Upper lobe of left lung (tissue), 6 donors: ENCODE results near the gene PODXL2. TPM values are rescaled to one million over a fixed set of nuclear protein-coding genes. Genes with fewer than 3 reads are reported as not detected.
A peak's percentile ranks its signal among the peaks of the same experiment; 100 is the strongest.

Source experiments
- ATAC-seq, 2 donors: fragments of 200-7000 bp; cut with Tn5 transposase; one replicate each; pipeline ENCODE4 v1.9.1; 2022; ENCODE audit warnings: mild to moderate bottlenecking in 2 of 2, moderate library complexity in 2 of 2; ENCODE audit not compliant: low FRiP score in 2 of 2
- DNase-seq, 2 donors: peaks; one replicate each; pipeline ENCODE4 v3.0.0-alpha.2; 2019 to 2020
- H3K27ac ChIP-seq, 4 donors: fragments of 200-600 bp; sonication (generic); one replicate each; pipeline ENCODE4 v1.5.1; 2016 to 2019
- H3K27me3 ChIP-seq, 4 donors: fragments of 200-600 bp; sonication (generic); one replicate each; pipeline ENCODE4 v1.5.1; 2017 to 2019
- H3K36me3 ChIP-seq, 4 donors: fragments of 200-600 bp; sonication (generic); one replicate each; pipeline ENCODE4 v1.5.1; 2016 to 2019
- H3K4me1 ChIP-seq, 4 donors: fragments of 200-600 bp; sonication (generic); one replicate each; pipeline ENCODE4 v1.5.1; 2018 to 2019
- H3K4me3 ChIP-seq, 4 donors: fragments of 200-600 bp; sonication (generic); one replicate each; pipeline ENCODE4 v1.5.1; 2017 to 2019; ENCODE audit warnings: mild to moderate bottlenecking in 2 of 4, moderate library complexity in 1 of 4
- H3K9me3 ChIP-seq, 4 donors: fragments of 200-600 bp; sonication (generic); one replicate each; pipeline ENCODE4 v1.5.1; 2018 to 2019
- CTCF ChIP-seq, 6 experiments: fragments of 450-650 bp in 4 of 6; fragments of 200-600 bp in 2 of 6; sonication (generic) in 2 of 6; IDR thresholded peaks; one replicate each; pipeline ENCODE4 v1.5.1; 2016 to 2019; ENCODE audit warnings: antibody characterized with exemption in 6 of 6
- EP300 ChIP-seq, 4 donors: sonication (generic); formaldehyde crosslinking; IDR thresholded peaks; one replicate each; pipeline ENCODE4 v1.5.1; 2017; ENCODE audit warnings: antibody characterized with exemption in 4 of 4, control low read depth in 2 of 4
- POLR2A ChIP-seq, 4 donors: fragments of 450-650 bp; IDR thresholded peaks; one replicate each; pipeline ENCODE4 v1.5.1; 2016 to 2017; ENCODE audit warnings: antibody characterized with exemption in 4 of 4, mild to moderate bottlenecking in 2 of 4
- POLR2AphosphoS5 ChIP-seq, 2 donors: sonication (generic); formaldehyde crosslinking; IDR thresholded peaks; one replicate each; pipeline ENCODE4 v1.5.1; 2017; ENCODE audit warnings: antibody characterized with exemption in 2 of 2
- WGBS, 2 donors: methylation state at CpG; one replicate each; pipeline ENCODE4 v1.1.5; 2017 to 2018; 5-methylcytosine and 5-hydroxymethylcytosine counted together
- total RNA-seq, 6 donors: library from RNA; depleted of rRNA in 4 of 6; stranded (reverse); fragments of >200 nt in 4 of 6; gene quantifications; one replicate each; pipeline versions ENCODE4 v1.1.0 to v1.2.1, GENCODE V29; 2016 to 2021
- donor health status: DM: no; HTN: no; CAD: no; lungs with moderate emphysema.
- donor health status: DM: no; HTN: yes; CAD: no; lungs with severe emphysema.

Gene PODXL2
- total RNA-seq, 6 donors from 2014 or later, result 1.0 to 5.1 (median 3.5) TPM

- Histone ChIP-seq H3K27me3 (no peaks in the 10 kb centered on the region), H3K9me3 (no peaks in the 10 kb centered on the region), H3K36me3 (peaks cover 0 to 37% (median 18%) of the 10 kb centered on the region in 4 donors), H3K4me1 (peaks cover 0 to 7% (median 5%) of the 10 kb centered on the region in 4 donors), H3K27ac (no peak overlapping the region), H3K4me3 (no peak overlapping the region)
- DNase-seq, result no peak
- no peak for ATAC-seq
- WGBS, 2 donors, result 90 to 93% methylated on average over 6 of the region's 6 CpGs
- TF ChIP-seq CTCF (IDR thresholded peaks at IDR 0.05) (no peak), POLR2A (IDR thresholded peaks at IDR 0.05) (no peak), POLR2AphosphoS5 (IDR thresholded peaks at IDR 0.05) (no peak), EP300 (IDR thresholded peaks at IDR 0.05) (no peak)
These were observed 13.2 kb upstream of the PODXL2 start for GRCh38 chr3:127615631-127616305.

GRCh38 chr3:127616836-127617605, 12.0 kb upstream of the PODXL2 start:
- H3K4me1 ChIP-seq, result peaks cover 0 to 7% (median 5%) of the 10 kb centered on the region in 4 donors
- H3K36me3 ChIP-seq, result peaks cover 0 to 48% (median 28%) of the 10 kb centered on the region in 4 donors
- 96% methylated on average over 19 to 26 of the region's 26 CpGs for WGBS, 2 donors
- H3K27me3 ChIP-seq, result no peaks in the 10 kb centered on the region
- no peak for ATAC-seq
- no peak for DNase-seq
- H3K27ac ChIP-seq, result no peak overlapping the region
- TF ChIP-seq EP300 (IDR thresholded peaks at IDR 0.05) (no peak), POLR2AphosphoS5 (IDR thresholded peaks at IDR 0.05) (no peak), POLR2A (IDR thresholded peaks at IDR 0.05) (no peak), CTCF (IDR thresholded peaks at IDR 0.05) (no peak)
- no peaks in the 10 kb centered on the region for H3K9me3 ChIP-seq
- H3K4me3 ChIP-seq, result no peak overlapping the region

GRCh38 chr3:127618891-127619290, 10.1 kb upstream of the PODXL2 start:
- H3K27me3 ChIP-seq, result no peaks in the 10 kb centered on the region
- DNase-seq, result no peak
- peaks cover 0 to 48% (median 29%) of the 10 kb centered on the region in 4 donors for H3K36me3 ChIP-seq
- no peak for ATAC-seq
- WGBS, 2 donors, result 94 to 95% methylated on average over 6 to 11 of the region's 11 CpGs
- no peaks in the 10 kb centered on the region for H3K4me1 ChIP-seq
- no peaks in the 10 kb centered on the region for H3K9me3 ChIP-seq
- H3K27ac ChIP-seq, result no peak overlapping the region
- TF ChIP-seq POLR2AphosphoS5 (IDR thresholded peaks at IDR 0.05), result no peak
- no peak for TF ChIP-seq EP300 (IDR thresholded peaks at IDR 0.05)
- TF ChIP-seq POLR2A (IDR thresholded peaks at IDR 0.05), result no peak
- TF ChIP-seq CTCF (IDR thresholded peaks at IDR 0.05), result no peak
- no peak overlapping the region for H3K4me3 ChIP-seq

GRCh38 chr3:127620637-127621375, 8.2 kb upstream of the PODXL2 start:
- no peak overlapping the region for H3K27ac ChIP-seq
- ATAC-seq (no peak), DNase-seq (peak in 1 of 2 donors; percentile 58)
- TF ChIP-seq POLR2A (IDR thresholded peaks at IDR 0.05) (no peak), EP300 (IDR thresholded peaks at IDR 0.05) (no peak), CTCF (IDR thresholded peaks at IDR 0.05) (no peak), POLR2AphosphoS5 (IDR thresholded peaks at IDR 0.05) (no peak)
- H3K27me3 ChIP-seq, result no peaks in the 10 kb centered on the region
- H3K9me3 ChIP-seq, result no peaks in the 10 kb centered on the region
- WGBS, 2 donors, result 95 to 96% methylated on average over 23 to 32 of the region's 32 CpGs
- H3K4me3 ChIP-seq, result no peak overlapping the region
- peaks cover 0 to 48% (median 29%) of the 10 kb centered on the region in 4 donors for H3K36me3 ChIP-seq
- H3K4me1 ChIP-seq, result no peaks in the 10 kb centered on the region
